HG02759 (cell line): ENCODE results near the gene C1QTNF8.

Experiments used
- ATAC-seq: cut with Tn5 transposase; IDR thresholded peaks from one replicate; pipeline ENCODE4 v1.9.1; 2021; ENCODE audit warnings: mild to moderate bottlenecking, moderate library complexity; ENCODE audit not compliant: unreplicated experiment

C1QTNF8 gene

GRCh38 chr16:1049113-1049975 is 46.7 kb downstream of the C1QTNF8 start:
- no peak for ATAC-seq

GRCh38 chr16:1048442-1049112 is 47.5 kb downstream of the C1QTNF8 start:
- no peak for ATAC-seq

GRCh38 chr16:1047801-1048200 is 48.2 kb downstream of the C1QTNF8 start:
- ATAC-seq = no peak

- no peak for ATAC-seq
These were observed 48.9 kb downstream of the C1QTNF8 start for GRCh38 chr16:1047123-1047522.

GRCh38 chr16:1045993-1046911 is 49.8 kb downstream of the C1QTNF8 start:
- ATAC-seq = no peak

GRCh38 chr16:1045310-1045992 is 50.6 kb downstream of the C1QTNF8 start:
- no peak for ATAC-seq

- ATAC-seq = no peak
These were observed 51.4 kb downstream of the C1QTNF8 start for GRCh38 chr16:1044460-1045309.

GRCh38 chr16:1043881-1044451 is 52.1 kb downstream of the C1QTNF8 start:
- no peak for ATAC-seq

- no peak for ATAC-seq
These were observed 53.2 kb downstream of the C1QTNF8 start for GRCh38 chr16:1042866-1043265.

GRCh38 chr16:1042049-1042744 is 53.8 kb downstream of the C1QTNF8 start:
- ATAC-seq = no peak

- ATAC-seq = no peak
These were observed 55.7 kb downstream of the C1QTNF8 start for GRCh38 chr16:1040346-1040745.

- ATAC-seq = no peak
These were observed 56.3 kb downstream of the C1QTNF8 start for GRCh38 chr16:1039762-1040161.

GRCh38 chr16:1038932-1039331 is 57.1 kb downstream of the C1QTNF8 start:
- ATAC-seq = no peak
